Spleen (tissue), 11 donors: ENCODE data around the gene RBFOX1. TPM values are rescaled to one million over a fixed set of nuclear protein-coding genes. Genes with fewer than 3 reads are reported as not detected.

Experiments
- DNase-seq: peaks from one replicate; pipeline ENCODE4 v3.0.0-alpha.2; 2020
- H3K27ac ChIP-seq, 8 donors: fragments of 200-600 bp; sonication (generic) in 7 of 8; 1 replicate in 4 of 8; 2 replicates in 4 of 8; pipeline versions ENCODE4 v1.5.0 to v1.8.0; 2016 to 2021; ENCODE audit warnings: inconsistent platforms in 4 of 8, mild to moderate bottlenecking in 4 of 8, moderate library complexity in 1 of 8
- H3K27me3 ChIP-seq, 7 donors: fragments of 200-600 bp; sonication (generic) in 6 of 7; replicated peaks in 1 of 7; 1 replicate in 4 of 7; 2 replicates in 3 of 7; pipeline versions ENCODE4 v1.5.0 to v1.8.0; 2016 to 2021; ENCODE audit warnings: inconsistent platforms in 3 of 7, mild to moderate bottlenecking in 1 of 7
- H3K36me3 ChIP-seq, 6 donors: fragments of 200-600 bp; sonication (generic) in 5 of 6; 1 replicate in 4 of 6; 2 replicates in 2 of 6; pipeline versions ENCODE4 v1.5.0 to v1.8.0; 2016 to 2021; ENCODE audit warnings: inconsistent platforms in 2 of 6
- H3K4me1 ChIP-seq, 6 donors: fragments of 200-600 bp; sonication (generic) in 5 of 6; 1 replicate in 3 of 6; 2 replicates in 3 of 6; pipeline versions ENCODE4 v1.5.0 to v1.8.0; 2016 to 2021; ENCODE audit warnings: inconsistent platforms in 3 of 6
- H3K4me3 ChIP-seq, 8 donors: fragments of 200-600 bp; sonication (generic) in 7 of 8; 1 replicate in 4 of 8; 2 replicates in 4 of 8; pipeline versions ENCODE4 v1.5.0 to v1.8.0; 2016 to 2021; ENCODE audit warnings: inconsistent platforms in 4 of 8, mild to moderate bottlenecking in 4 of 8, moderate library complexity in 2 of 8
- H3K9me3 ChIP-seq, 8 donors: fragments of 200-600 bp; sonication (generic) in 7 of 8; 1 replicate in 4 of 8; 2 replicates in 4 of 8; pipeline versions ENCODE4 v1.5.0 to v1.8.0; 2016 to 2021; ENCODE audit warnings: inconsistent platforms in 4 of 8
- POLR2A ChIP-seq, 3 donors: fragments of 450-650 bp; IDR thresholded peaks; one replicate each; pipeline ENCODE4 v1.5.1; 2017; ENCODE audit warnings: antibody characterized with exemption in 3 of 3, mild to moderate bottlenecking in 1 of 3
- POLR2AphosphoS5 ChIP-seq, 3 donors: sonication (generic); formaldehyde crosslinking; IDR thresholded peaks; one replicate each; pipeline ENCODE4 v1.5.1; 2017; ENCODE audit warnings: antibody characterized with exemption in 3 of 3
- WGBS, 5 donors: extraction: QIAGEN DNeasy Blood & Tissue Kit in 3 of 5; methylation state at CpG; one replicate each; pipeline versions ENCODE4 v1.1.5 to v1.1.7; 2013 to 2018; 5-methylcytosine and 5-hydroxymethylcytosine counted together
- intact Hi-C: fragments of 100-400 bp; cut with DNase I; formaldehyde crosslinking; loops from one replicate; pipeline ENCODE4 v1.15.0; 2023; ENCODE audit warnings: low total_unique reads
- polyA plus RNA-seq, 3 donors: library from polyadenylated mRNA; stranded (reverse); fragments of 200-250 nt; gene quantifications; one replicate each; pipeline ENCODE4 v1.2.1, GENCODE V29; 2013
- total RNA-seq, 7 donors: library from RNA; depleted of rRNA in 3 of 7; stranded (reverse); fragments of >200 nt in 3 of 7; fragmentation: NEBNext Ultra II Directional in 4 of 7; extraction: Animal tissue kit (Norgen Biotek cat#: 25700) in 4 of 7; gene quantifications; one replicate each; pipeline versions ENCODE4 v1.1.0 to v1.2.1, GENCODE V29; 2016 to 2021
- TF ChIP-seq, protein P1 (sequence below), 11 experiments: fragments of 200-600 bp in 7 of 11; fragments of 450-650 bp in 4 of 11; sonication (generic) in 4 of 11; IDR thresholded peaks in 8 of 11; conservative IDR thresholded peaks in 3 of 11; 1 replicate in 7 of 11; 2 replicates in 4 of 11; pipeline versions ENCODE4 v1.4.0 to v1.8.0; 2016 to 2021; ENCODE audit warnings: antibody characterized with exemption in 11 of 11, inconsistent platforms in 4 of 11, mild to moderate bottlenecking in 1 of 11
- donor health status: healthy with polysubstance abuse.
- donor health status: DM: no; HTN: no; CAD: no; lungs with moderate emphysema.
- donor health status: DM: no; HTN: no; CAD: no.
- donor health status: Bipolar disorder and iron deficiency.
- donor health status: healthy.
- donor health status: DM: no; HTN: no; CAD: no.
- donor health status: DM: yes; HTN: yes; CAD: no.

Gene RBFOX1
- total and polyA plus RNA-seq, 10 donors, result 0.07 to 0.13 TPM; not detected in 8

DNA sequence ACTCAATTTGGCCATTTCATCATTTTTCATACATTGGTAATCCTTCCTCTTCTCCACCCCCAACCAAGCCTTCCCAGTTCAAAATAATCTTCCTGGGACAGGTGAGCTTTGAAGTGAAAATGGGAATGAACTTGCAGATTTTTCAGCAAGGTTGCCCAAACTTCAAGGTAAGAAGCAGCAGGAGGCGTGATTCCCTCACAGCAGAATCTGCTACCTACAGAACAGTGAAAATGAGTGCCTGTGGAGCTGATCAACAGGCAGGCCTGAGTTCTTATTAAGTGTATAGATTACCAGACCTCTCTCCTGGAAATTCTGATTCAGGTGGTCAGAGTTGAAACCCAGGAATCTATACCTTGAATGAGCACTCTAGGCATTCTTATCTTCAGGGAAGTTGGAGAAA lies 356.6 kb downstream of the RBFOX1 start:
- H3K27ac ChIP-seq, result no peak overlapping the region
- TF ChIP-seq POLR2AphosphoS5 (IDR thresholded peaks at IDR 0.05), result no peak
- H3K4me1 ChIP-seq, result no peaks in the 10 kb centered on the region
- peaks cover 0 to 4% (median 0%) of the 10 kb centered on the region in 8 donors for H3K9me3 ChIP-seq
- intact Hi-C loops, result no loop called here
- no peak for DNase-seq
- no peak overlapping the region for H3K4me3 ChIP-seq
- H3K36me3 ChIP-seq, result no peaks in the 10 kb centered on the region
- H3K27me3 ChIP-seq, result no peaks in the 10 kb centered on the region
- WGBS, 5 donors, result 68 to 84% (median 76%) methylated on average over 1 of the region's 1 CpG

DNA sequence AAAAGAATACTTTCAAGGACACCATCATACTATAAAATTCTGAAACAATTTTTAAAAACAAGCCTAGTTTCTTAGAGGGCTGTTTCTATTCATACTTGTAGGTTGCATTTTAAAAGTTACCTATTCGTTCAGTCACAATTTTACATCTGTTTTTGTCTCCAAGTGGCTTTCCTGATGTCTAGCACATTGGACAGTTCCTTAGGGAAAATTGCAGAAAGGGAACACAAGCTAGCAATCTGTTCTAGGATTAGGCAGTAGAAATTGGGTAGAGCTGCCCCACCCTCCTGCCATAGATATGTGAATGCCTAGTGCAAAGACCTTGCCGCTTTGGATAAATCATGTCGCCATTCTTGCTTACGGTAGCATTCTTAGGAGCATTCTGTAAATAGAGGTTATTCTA lies 358.9 kb downstream of the RBFOX1 start:
- TF ChIP-seq, protein P1, sequence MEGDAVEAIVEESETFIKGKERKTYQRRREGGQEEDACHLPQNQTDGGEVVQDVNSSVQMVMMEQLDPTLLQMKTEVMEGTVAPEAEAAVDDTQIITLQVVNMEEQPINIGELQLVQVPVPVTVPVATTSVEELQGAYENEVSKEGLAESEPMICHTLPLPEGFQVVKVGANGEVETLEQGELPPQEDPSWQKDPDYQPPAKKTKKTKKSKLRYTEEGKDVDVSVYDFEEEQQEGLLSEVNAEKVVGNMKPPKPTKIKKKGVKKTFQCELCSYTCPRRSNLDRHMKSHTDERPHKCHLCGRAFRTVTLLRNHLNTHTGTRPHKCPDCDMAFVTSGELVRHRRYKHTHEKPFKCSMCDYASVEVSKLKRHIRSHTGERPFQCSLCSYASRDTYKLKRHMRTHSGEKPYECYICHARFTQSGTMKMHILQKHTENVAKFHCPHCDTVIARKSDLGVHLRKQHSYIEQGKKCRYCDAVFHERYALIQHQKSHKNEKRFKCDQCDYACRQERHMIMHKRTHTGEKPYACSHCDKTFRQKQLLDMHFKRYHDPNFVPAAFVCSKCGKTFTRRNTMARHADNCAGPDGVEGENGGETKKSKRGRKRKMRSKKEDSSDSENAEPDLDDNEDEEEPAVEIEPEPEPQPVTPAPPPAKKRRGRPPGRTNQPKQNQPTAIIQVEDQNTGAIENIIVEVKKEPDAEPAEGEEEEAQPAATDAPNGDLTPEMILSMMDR (IDR thresholded peaks at IDR 0.05 in 8 of 11, conservative IDR thresholded peaks at IDR 0.05 in 3 of 11), result no peak
- TF ChIP-seq POLR2A (IDR thresholded peaks at IDR 0.05) (no peak), POLR2AphosphoS5 (IDR thresholded peaks at IDR 0.05) (no peak)
- Histone ChIP-seq H3K36me3 (no peaks in the 10 kb centered on the region), H3K4me3 (no peak overlapping the region), H3K27me3 (no peaks in the 10 kb centered on the region), H3K9me3 (peaks cover 0 to 8% (median 0%) of the 10 kb centered on the region in 8 donors), H3K27ac (no peak overlapping the region), H3K4me1 (no peaks in the 10 kb centered on the region)
- DNase-seq, result no peak
- intact Hi-C loops, result no loop called here
- WGBS, 5 donors, result 85 to 94% (median 87%) methylated on average over 4 of the region's 4 CpGs

DNA sequence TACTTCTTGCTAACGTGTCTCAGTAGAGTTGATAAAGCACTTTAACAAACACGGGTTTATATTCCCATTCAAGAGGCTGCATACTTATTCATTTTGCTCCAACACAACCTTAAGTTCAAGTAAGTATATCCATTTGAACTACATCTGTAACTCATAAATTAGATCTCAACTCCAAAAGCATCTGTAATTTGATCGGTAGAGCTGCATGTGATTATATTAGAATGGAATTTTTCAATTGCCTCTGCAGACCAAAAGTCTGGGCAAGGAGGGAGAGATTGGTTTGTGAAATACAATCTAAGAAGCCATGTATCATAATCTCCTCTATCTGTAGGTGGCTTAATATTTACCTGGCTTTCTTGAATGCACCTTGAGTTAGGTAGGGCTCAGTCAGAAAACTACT lies 371.0 kb downstream of the RBFOX1 start:
- DNase-seq, result no peak
- TF ChIP-seq, protein P1 (IDR thresholded peaks at IDR 0.05 in 8 of 11, conservative IDR thresholded peaks at IDR 0.05 in 3 of 11), result no peak
- TF ChIP-seq POLR2AphosphoS5 (IDR thresholded peaks at IDR 0.05), result no peak
- TF ChIP-seq POLR2A (IDR thresholded peaks at IDR 0.05), result no peak
- Histone ChIP-seq H3K4me1 (no peaks in the 10 kb centered on the region), H3K27me3 (no peaks in the 10 kb centered on the region), H3K4me3 (no peak overlapping the region), H3K36me3 (no peaks in the 10 kb centered on the region), H3K9me3 (peaks cover 0 to 33% (median 10%) of the 10 kb centered on the region in 8 donors), H3K27ac (no peak overlapping the region)
- 85 to 95% (median 90%) methylated on average over 3 of the region's 3 CpGs for WGBS, 5 donors
- intact Hi-C loops, result no loop called here

DNA sequence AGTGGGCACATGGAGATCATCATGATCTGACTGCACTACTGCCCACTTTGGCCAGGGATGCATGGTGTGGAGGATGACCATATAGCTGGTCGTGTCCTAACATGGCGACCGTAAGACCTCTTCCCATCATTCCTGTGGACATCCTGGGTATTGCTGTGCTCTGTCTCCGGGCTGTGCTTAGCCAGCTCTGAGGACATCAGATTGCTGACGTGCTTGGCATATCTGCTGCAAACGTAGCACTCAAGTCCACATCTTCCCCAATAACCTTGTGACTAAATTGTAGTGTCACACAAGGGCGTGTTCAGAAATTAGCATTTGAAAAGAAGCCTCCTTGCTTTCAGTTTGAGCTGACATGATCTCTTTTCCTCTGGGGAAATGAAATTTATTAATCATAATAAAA lies 373.2 kb downstream of the RBFOX1 start:
- 75 to 89% (median 85%) methylated on average over 7 of the region's 7 CpGs for WGBS, 5 donors
- H3K4me3 ChIP-seq, result no peak overlapping the region
- no peak for DNase-seq
- peaks cover 0 to 42% (median 19%) of the 10 kb centered on the region in 8 donors for H3K9me3 ChIP-seq
- no peak overlapping the region for H3K27ac ChIP-seq
- TF ChIP-seq, protein P1 (IDR thresholded peaks at IDR 0.05 in 8 of 11, conservative IDR thresholded peaks at IDR 0.05 in 3 of 11), result no peak
- TF ChIP-seq POLR2AphosphoS5 (IDR thresholded peaks at IDR 0.05) (no peak), POLR2A (IDR thresholded peaks at IDR 0.05) (no peak)
- no peaks in the 10 kb centered on the region for H3K4me1 ChIP-seq
- intact Hi-C loops, result no loop called here
- H3K27me3 ChIP-seq, result no peaks in the 10 kb centered on the region
- H3K36me3 ChIP-seq, result no peaks in the 10 kb centered on the region

DNA sequence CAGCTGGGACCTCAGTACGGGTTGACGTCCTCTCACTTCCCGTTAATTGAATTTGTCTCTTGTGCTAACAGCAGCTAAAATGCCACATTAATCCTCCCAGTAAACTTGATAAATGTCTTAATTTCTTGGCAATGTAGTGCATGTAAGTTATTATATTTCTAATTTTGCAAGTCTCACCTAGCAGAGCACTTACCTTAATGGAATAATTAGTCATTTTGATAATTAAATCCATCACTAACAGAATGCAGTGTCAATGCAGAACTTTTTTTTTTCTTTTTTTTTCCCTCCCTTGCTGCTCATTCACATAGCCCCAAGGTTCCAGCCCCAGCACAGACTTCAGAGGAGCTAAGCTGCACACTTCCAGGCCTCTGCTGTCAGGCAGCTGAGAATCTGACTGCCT lies 376.5 kb downstream of the RBFOX1 start:
- H3K4me3 ChIP-seq, result no peak overlapping the region
- H3K9me3 ChIP-seq, result peaks cover 0 to 35% (median 13%) of the 10 kb centered on the region in 8 donors
- H3K27me3 ChIP-seq, result no peaks in the 10 kb centered on the region
- intact Hi-C loops, result no loop called here
- no peak for DNase-seq
- H3K36me3 ChIP-seq, result no peaks in the 10 kb centered on the region
- WGBS, 5 donors, result 79 to 86% (median 81%) methylated on average over 3 of the region's 3 CpGs
- no peak overlapping the region for H3K27ac ChIP-seq
- TF ChIP-seq POLR2AphosphoS5 (IDR thresholded peaks at IDR 0.05), result no peak
- no peak for TF ChIP-seq POLR2A (IDR thresholded peaks at IDR 0.05)
- TF ChIP-seq, protein P1 (IDR thresholded peaks at IDR 0.05 in 8 of 11, conservative IDR thresholded peaks at IDR 0.05 in 3 of 11), result no peak
- H3K4me1 ChIP-seq, result no peaks in the 10 kb centered on the region
